Measurements from ENCODE around the gene ZNF236.

Gene ZNF236

GRCh38 chr18:76895498-76895897, 73.1 kb downstream of the ZNF236 start:
- Histone ChIP-seq H3K79me2 (ENCODE audit: low read length) (no peaks in the 10 kb centered on the region), H3K36me3 (replicated peaks; ENCODE audit: low read depth, low read length) (peaks cover 46% of the 10 kb centered on the region), H3K4me2 (ENCODE audit: low read length) (no peak overlapping the region), H3K9me3 (ENCODE audit: insufficient read depth, low read length) (no peaks in the 10 kb centered on the region), H2AFZ (ENCODE audit: low read depth, low read length) (no peak overlapping the region), H3K27me3 (ENCODE audit: low read depth, low read length) (no peaks in the 10 kb centered on the region), H3K27ac (ENCODE audit: low read length) (no peak overlapping the region), H3K4me3 (ENCODE audit: low read length) (no peak overlapping the region), H4K20me1 (ENCODE audit: insufficient read depth, low read length) (no peaks in the 10 kb centered on the region), H3K4me1 (ENCODE audit: low read length) (no peaks in the 10 kb centered on the region), H3K9ac (ENCODE audit: low read length) (no peak overlapping the region)
- no peak for TF ChIP-seq EZH2phosphoT487 (IDR thresholded peaks at IDR 0.05; ENCODE audit: low read depth)
- TF ChIP-seq CTCF (IDR thresholded peaks at IDR 0.05; ENCODE audit: low read depth, low read length) = no peak

- Histone ChIP-seq H3K79me2 (ENCODE audit: low read length) (no peaks in the 10 kb centered on the region), H3K9ac (ENCODE audit: low read length) (no peak overlapping the region), H2AFZ (ENCODE audit: low read depth, low read length) (no peak overlapping the region), H3K4me3 (ENCODE audit: low read length) (no peak overlapping the region), H4K20me1 (ENCODE audit: insufficient read depth, low read length) (no peaks in the 10 kb centered on the region), H3K36me3 (replicated peaks; ENCODE audit: low read depth, low read length) (peaks cover 44% of the 10 kb centered on the region), H3K4me1 (ENCODE audit: low read length) (no peaks in the 10 kb centered on the region), H3K27me3 (ENCODE audit: low read depth, low read length) (no peaks in the 10 kb centered on the region), H3K9me3 (ENCODE audit: insufficient read depth, low read length) (no peaks in the 10 kb centered on the region), H3K27ac (ENCODE audit: low read length) (no peak overlapping the region), H3K4me2 (ENCODE audit: low read length) (no peak overlapping the region)
- no peak for TF ChIP-seq EZH2phosphoT487 (IDR thresholded peaks at IDR 0.05; ENCODE audit: low read depth)
- no peak for TF ChIP-seq CTCF (IDR thresholded peaks at IDR 0.05; ENCODE audit: low read depth, low read length)
These were observed 74.3 kb downstream of the ZNF236 start for GRCh38 chr18:76896677-76897076.

- no peaks in the 10 kb centered on the region for H4K20me1 ChIP-seq (ENCODE audit: insufficient read depth, low read length)
- H3K27ac ChIP-seq (ENCODE audit: low read length) = no peak overlapping the region
- H3K79me2 ChIP-seq (ENCODE audit: low read length) = no peaks in the 10 kb centered on the region
- H3K36me3 ChIP-seq (replicated peaks; ENCODE audit: low read depth, low read length) = peaks cover 42% of the 10 kb centered on the region
- no peaks in the 10 kb centered on the region for H3K9me3 ChIP-seq (ENCODE audit: insufficient read depth, low read length)
- TF ChIP-seq EZH2phosphoT487 (IDR thresholded peaks at IDR 0.05; ENCODE audit: low read depth) (no peak), CTCF (IDR thresholded peaks at IDR 0.05; ENCODE audit: low read depth, low read length) (no peak)
- H3K4me2 ChIP-seq (ENCODE audit: low read length) = no peak overlapping the region
- no peaks in the 10 kb centered on the region for H3K27me3 ChIP-seq (ENCODE audit: low read depth, low read length)
- H2AFZ ChIP-seq (ENCODE audit: low read depth, low read length) = no peak overlapping the region
- H3K4me3 ChIP-seq (ENCODE audit: low read length) = no peak overlapping the region
- no peaks in the 10 kb centered on the region for H3K4me1 ChIP-seq (ENCODE audit: low read length)
- H3K9ac ChIP-seq (ENCODE audit: low read length) = no peak overlapping the region
These were observed 74.9 kb downstream of the ZNF236 start for GRCh38 chr18:76897257-76897656.

GRCh38 chr18:76903386-76903785, 81.0 kb downstream of the ZNF236 start:
- no peaks in the 10 kb centered on the region for H3K79me2 ChIP-seq (ENCODE audit: low read length)
- TF ChIP-seq EZH2phosphoT487 (IDR thresholded peaks at IDR 0.05; ENCODE audit: low read depth) (no peak), CTCF (IDR thresholded peaks at IDR 0.05; ENCODE audit: low read depth, low read length) (no peak)
- no peak overlapping the region for H3K9ac ChIP-seq (ENCODE audit: low read length)
- H3K4me3 ChIP-seq (ENCODE audit: low read length) = no peak overlapping the region
- H3K27ac ChIP-seq (ENCODE audit: low read length) = no peak overlapping the region
- no peaks in the 10 kb centered on the region for H3K9me3 ChIP-seq (ENCODE audit: insufficient read depth, low read length)
- H3K27me3 ChIP-seq (ENCODE audit: low read depth, low read length) = no peaks in the 10 kb centered on the region
- H3K36me3 ChIP-seq (replicated peaks; ENCODE audit: low read depth, low read length) = peaks cover 18% of the 10 kb centered on the region
- no peaks in the 10 kb centered on the region for H3K4me1 ChIP-seq (ENCODE audit: low read length)
- no peak overlapping the region for H3K4me2 ChIP-seq (ENCODE audit: low read length)
- H4K20me1 ChIP-seq (ENCODE audit: insufficient read depth, low read length) = no peaks in the 10 kb centered on the region
- no peak overlapping the region for H2AFZ ChIP-seq (ENCODE audit: low read depth, low read length)
